Measurements from ENCODE around the gene DFFA.

- TF ChIP-seq YY1 (IDR thresholded peaks at IDR 0.05; ENCODE audit: insufficient read depth, insufficient read length) (no peak), SUZ12 (IDR thresholded peaks at IDR 0.05; ENCODE audit: extremely low read depth, insufficient read depth, insufficient read length) (no peak)
Observed at GRCh38 chr1:10517677-10517982, 45.3 kb upstream of the DFFA start.
